ENCODE data around the gene NEBL.

NEBL gene

GRCh38 chr10:20874261-20874660, 22.9 kb downstream of the NEBL start:
- FAIRE-seq = no peak
- DNase-seq (ENCODE audit: insufficient read length, low spot score) = no peak
- no peak for TF ChIP-seq POLR2AphosphoS5 (IDR thresholded peaks at IDR 0.05; ENCODE audit: low read depth, low read length)
- no peak for TF ChIP-seq POLR2A (IDR thresholded peaks at IDR 0.05; ENCODE audit: low read depth, low read length)
- TF ChIP-seq TAF1 (IDR thresholded peaks at IDR 0.05; ENCODE audit: low read depth, low read length) = no peak
- no peak for TF ChIP-seq SPI1 (IDR thresholded peaks at IDR 0.05; ENCODE audit: low read depth, low read length)
- no peak for TF ChIP-seq PAX5 (IDR thresholded peaks at IDR 0.05; ENCODE audit: insufficient read depth, low read length, severe bottlenecking)
- TF ChIP-seq POU2F2 (IDR thresholded peaks at IDR 0.05; ENCODE audit: low read depth, low read length) = no peak

GRCh38 chr10:20871970-20872369, 25.1 kb downstream of the NEBL start:
- FAIRE-seq = no peak
- no peak for DNase-seq (ENCODE audit: insufficient read length, low spot score)
- TF ChIP-seq PAX5 (IDR thresholded peaks at IDR 0.05; ENCODE audit: insufficient read depth, low read length, severe bottlenecking) (no peak), SPI1 (IDR thresholded peaks at IDR 0.05; ENCODE audit: low read depth, low read length) (no peak), POU2F2 (IDR thresholded peaks at IDR 0.05; ENCODE audit: low read depth, low read length) (no peak), TAF1 (IDR thresholded peaks at IDR 0.05; ENCODE audit: low read depth, low read length) (no peak), POLR2A (IDR thresholded peaks at IDR 0.05; ENCODE audit: low read depth, low read length) (no peak), POLR2AphosphoS5 (IDR thresholded peaks at IDR 0.05; ENCODE audit: low read depth, low read length) (no peak)

- DNase-seq (ENCODE audit: insufficient read length, low spot score) (no peak), FAIRE-seq (no peak)
- no peak for TF ChIP-seq SPI1 (IDR thresholded peaks at IDR 0.05; ENCODE audit: low read depth, low read length)
- no peak for TF ChIP-seq POLR2AphosphoS5 (IDR thresholded peaks at IDR 0.05; ENCODE audit: low read depth, low read length)
- no peak for TF ChIP-seq TAF1 (IDR thresholded peaks at IDR 0.05; ENCODE audit: low read depth, low read length)
- TF ChIP-seq PAX5 (IDR thresholded peaks at IDR 0.05; ENCODE audit: insufficient read depth, low read length, severe bottlenecking) = no peak
- no peak for TF ChIP-seq POLR2A (IDR thresholded peaks at IDR 0.05; ENCODE audit: low read depth, low read length)
- no peak for TF ChIP-seq POU2F2 (IDR thresholded peaks at IDR 0.05; ENCODE audit: low read depth, low read length)
These were observed 26.3 kb downstream of the NEBL start for GRCh38 chr10:20870834-20871233.

- no peak for FAIRE-seq
- TF ChIP-seq POLR2A (IDR thresholded peaks at IDR 0.05; ENCODE audit: low read depth, low read length) (no peak), PAX5 (IDR thresholded peaks at IDR 0.05; ENCODE audit: insufficient read depth, low read length, severe bottlenecking) (no peak), POLR2AphosphoS5 (IDR thresholded peaks at IDR 0.05; ENCODE audit: low read depth, low read length) (no peak), SPI1 (IDR thresholded peaks at IDR 0.05; ENCODE audit: low read depth, low read length) (no peak), TAF1 (IDR thresholded peaks at IDR 0.05; ENCODE audit: low read depth, low read length) (no peak), POU2F2 (IDR thresholded peaks at IDR 0.05; ENCODE audit: low read depth, low read length) (no peak)
These were observed 34.1 kb downstream of the NEBL start for GRCh38 chr10:20863008-20863407.

DNA sequence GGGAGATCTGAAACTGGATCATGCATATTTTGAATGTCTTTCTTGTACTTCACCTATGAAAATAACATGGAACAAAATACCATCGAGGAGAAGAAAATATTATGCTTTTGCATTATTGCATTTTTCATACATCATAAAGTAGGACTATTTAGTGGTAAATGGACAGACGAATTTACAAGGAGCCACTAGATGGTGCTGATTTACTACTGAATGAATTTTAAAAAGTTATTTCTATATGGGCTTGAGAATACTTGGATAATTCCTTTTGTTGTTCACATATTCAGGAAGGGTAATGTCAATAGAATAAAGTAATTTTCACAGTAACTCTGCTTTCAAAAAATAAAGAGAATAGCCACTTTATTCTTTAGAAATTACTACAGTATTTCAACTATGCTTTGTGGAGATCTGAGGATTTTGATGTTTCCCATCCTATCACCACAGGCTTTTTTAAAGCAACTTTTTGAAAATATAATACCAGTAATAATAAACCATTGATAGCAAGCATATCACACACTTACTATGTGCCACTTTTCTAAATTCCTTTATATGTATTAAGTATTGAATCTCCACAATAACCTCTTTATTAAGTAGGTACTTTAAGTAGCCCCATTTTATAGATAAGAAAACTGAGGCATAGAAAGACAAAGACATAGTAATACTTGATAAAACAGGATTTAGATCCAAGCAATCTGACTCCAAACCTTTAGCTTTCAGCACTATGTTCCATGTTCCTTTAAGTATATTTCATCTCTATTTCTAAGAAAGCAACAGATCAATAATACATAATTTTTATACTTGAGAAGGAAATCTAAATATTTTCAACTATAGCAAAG, 38.6 kb downstream of the NEBL start:
- FAIRE-seq (no peak), DNase-seq (ENCODE audit: insufficient read length, low spot score) (no peak)
- TF ChIP-seq SPI1 (IDR thresholded peaks at IDR 0.05; ENCODE audit: low read depth, low read length) = no peak
- TF ChIP-seq PAX5 (IDR thresholded peaks at IDR 0.05; ENCODE audit: insufficient read depth, low read length, severe bottlenecking) = no peak
- no peak for TF ChIP-seq TAF1 (IDR thresholded peaks at IDR 0.05; ENCODE audit: low read depth, low read length)
- TF ChIP-seq POU2F2 (IDR thresholded peaks at IDR 0.05; ENCODE audit: low read depth, low read length) = no peak
- TF ChIP-seq POLR2A (IDR thresholded peaks at IDR 0.05; ENCODE audit: low read depth, low read length) = no peak
- no peak for TF ChIP-seq POLR2AphosphoS5 (IDR thresholded peaks at IDR 0.05; ENCODE audit: low read depth, low read length)

More at GRCh38 chr10:20863008-20863407, 34.1 kb downstream of the NEBL start:
- DNase-seq (ENCODE audit: insufficient read length, low spot score) = no peak

DNA sequence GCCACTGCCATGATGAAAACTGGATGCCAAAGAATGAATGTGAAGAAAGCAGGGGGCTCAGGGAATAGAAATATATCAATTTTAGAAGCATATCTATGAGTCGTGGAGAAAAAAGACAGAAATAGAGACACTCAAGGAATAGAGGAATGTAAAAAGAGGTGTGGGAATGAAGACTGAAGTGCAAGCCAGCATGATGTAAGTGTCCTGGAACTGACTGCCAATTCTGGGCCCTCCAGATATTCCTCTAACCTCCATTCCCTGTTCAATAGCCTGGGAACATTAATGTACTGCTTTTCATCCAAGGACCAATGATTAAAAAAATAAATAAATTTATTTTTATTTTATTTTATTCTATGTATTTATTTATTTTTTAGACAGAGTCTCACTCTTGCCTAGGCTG, 40.6 kb downstream of the NEBL start:
- TF ChIP-seq POLR2A (IDR thresholded peaks at IDR 0.05; ENCODE audit: low read depth, low read length) = no peak
- TF ChIP-seq POLR2AphosphoS5 (IDR thresholded peaks at IDR 0.05; ENCODE audit: low read depth, low read length) = no peak
- DNase-seq (ENCODE audit: insufficient read length, low spot score) = no peak
- no peak for FAIRE-seq

DNA sequence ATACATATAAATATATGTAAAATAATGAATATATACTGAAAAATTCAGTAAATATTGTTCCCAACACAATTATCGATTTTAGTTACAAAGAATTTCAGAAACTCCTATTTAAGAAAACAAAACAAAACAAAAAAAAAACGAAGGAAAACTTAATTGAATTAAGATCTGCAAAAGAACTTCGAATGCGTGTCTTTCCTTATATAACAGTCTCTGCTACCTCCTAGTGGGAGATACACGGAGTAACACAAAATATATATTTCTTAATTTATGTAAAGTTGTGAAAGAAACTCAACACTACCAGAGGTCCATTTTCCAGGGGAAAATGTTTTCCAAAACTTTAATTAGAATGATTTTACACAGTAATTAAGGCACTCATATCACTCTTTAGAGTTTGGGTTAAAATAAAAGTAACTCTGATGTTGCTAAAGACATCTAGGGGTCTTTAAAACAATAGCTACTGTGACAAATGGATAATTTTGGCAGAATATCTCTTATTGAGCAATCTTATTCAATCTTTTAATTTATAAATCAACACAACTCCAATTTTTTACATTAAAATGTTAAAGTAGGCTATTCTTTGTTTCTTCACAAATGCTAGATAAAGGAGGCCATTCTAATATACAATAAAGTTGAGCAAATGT, 41.6 kb downstream of the NEBL start:
- no peak for FAIRE-seq
- no peak for DNase-seq (ENCODE audit: insufficient read length, low spot score)
- TF ChIP-seq POLR2AphosphoS5 (IDR thresholded peaks at IDR 0.05; ENCODE audit: low read depth, low read length) (no peak), TAF1 (IDR thresholded peaks at IDR 0.05; ENCODE audit: low read depth, low read length) (no peak), SPI1 (IDR thresholded peaks at IDR 0.05; ENCODE audit: low read depth, low read length) (no peak), PAX5 (IDR thresholded peaks at IDR 0.05; ENCODE audit: insufficient read depth, low read length, severe bottlenecking) (no peak), POU2F2 (IDR thresholded peaks at IDR 0.05; ENCODE audit: low read depth, low read length) (no peak), POLR2A (IDR thresholded peaks at IDR 0.05; ENCODE audit: low read depth, low read length) (no peak)

GRCh38 chr10:20853276-20853675, 43.8 kb downstream of the NEBL start:
- no peak for FAIRE-seq
- DNase-seq (ENCODE audit: insufficient read length, low spot score) = no peak
- TF ChIP-seq POLR2A (IDR thresholded peaks at IDR 0.05; ENCODE audit: low read depth, low read length) = no peak
- TF ChIP-seq PAX5 (IDR thresholded peaks at IDR 0.05; ENCODE audit: insufficient read depth, low read length, severe bottlenecking) = no peak
- TF ChIP-seq POLR2AphosphoS5 (IDR thresholded peaks at IDR 0.05; ENCODE audit: low read depth, low read length) = no peak
- no peak for TF ChIP-seq TAF1 (IDR thresholded peaks at IDR 0.05; ENCODE audit: low read depth, low read length)
- TF ChIP-seq SPI1 (IDR thresholded peaks at IDR 0.05; ENCODE audit: low read depth, low read length) = no peak
- TF ChIP-seq POU2F2 (IDR thresholded peaks at IDR 0.05; ENCODE audit: low read depth, low read length) = no peak

- DNase-seq (ENCODE audit: insufficient read length, low spot score) (no peak), FAIRE-seq (no peak)
- TF ChIP-seq SPI1 (IDR thresholded peaks at IDR 0.05; ENCODE audit: low read depth, low read length) (no peak), POLR2AphosphoS5 (IDR thresholded peaks at IDR 0.05; ENCODE audit: low read depth, low read length) (no peak), POLR2A (IDR thresholded peaks at IDR 0.05; ENCODE audit: low read depth, low read length) (no peak), PAX5 (IDR thresholded peaks at IDR 0.05; ENCODE audit: insufficient read depth, low read length, severe bottlenecking) (no peak), TAF1 (IDR thresholded peaks at IDR 0.05; ENCODE audit: low read depth, low read length) (no peak), POU2F2 (IDR thresholded peaks at IDR 0.05; ENCODE audit: low read depth, low read length) (no peak)
These were observed 44.8 kb downstream of the NEBL start for GRCh38 chr10:20852303-20852702.
